ENCODE data around the gene AGAP2. TPM values are rescaled to one million over a fixed set of nuclear protein-coding genes. Genes with fewer than 3 reads are reported as not detected.

The AGAP2 gene
- total RNA-seq, 1 donor from 2014 or later, result 0.29 TPM

DNA sequence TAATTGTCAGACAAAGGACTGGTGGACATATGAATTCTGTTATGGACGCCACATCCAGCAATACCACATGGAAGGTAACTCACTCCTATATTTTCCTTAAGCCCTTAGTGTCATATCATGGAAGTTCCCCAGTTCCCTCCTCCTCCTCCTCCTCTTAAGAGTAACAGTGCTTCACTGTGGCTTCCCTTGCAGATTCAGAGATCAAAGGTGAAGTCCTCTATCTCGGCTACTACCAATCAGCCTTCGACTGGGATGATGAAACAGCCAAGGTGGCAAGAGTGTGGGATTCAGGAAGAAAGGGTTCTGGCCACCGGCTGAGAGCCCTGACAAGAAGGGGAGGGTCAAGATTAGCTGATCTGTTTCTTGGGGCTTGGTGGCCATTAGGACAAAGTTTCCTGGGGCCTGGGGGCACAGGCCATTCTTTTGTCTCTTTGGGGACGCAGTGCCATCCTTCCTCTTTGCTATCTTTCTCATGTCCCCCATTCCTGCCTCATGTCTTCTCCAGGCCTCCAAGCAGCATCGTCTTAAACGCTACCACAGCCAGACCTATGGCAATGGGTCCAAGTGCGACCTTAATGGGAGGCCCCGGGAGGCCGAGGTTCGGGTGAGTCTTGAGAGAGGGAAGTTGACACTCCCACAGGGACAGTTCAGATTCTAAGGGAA is 42.6 kb downstream of the AGAP2 start:
- Mint-ChIP-seq H3K4me1 (ENCODE audit: low read depth) (no peaks in the 10 kb centered on the region), H3K27me3 (peaks cover 11% of the 10 kb centered on the region), H3K27ac (no peak overlapping the region), H3K36me3 (ENCODE audit: insufficient read depth) (peaks cover 30% of the 10 kb centered on the region), H3K4me3 (ENCODE audit: low read depth) (no peak overlapping the region), H3K9me3 (ENCODE audit: low read depth) (peaks cover 7% of the 10 kb centered on the region)
- no peak for DNase-seq (ENCODE audit: low spot score, unreplicated experiment)
- TF ChIP-seq CTCF (IDR thresholded peaks at IDR 0.05; ENCODE audit: unreplicated experiment), result no peak

DNA sequence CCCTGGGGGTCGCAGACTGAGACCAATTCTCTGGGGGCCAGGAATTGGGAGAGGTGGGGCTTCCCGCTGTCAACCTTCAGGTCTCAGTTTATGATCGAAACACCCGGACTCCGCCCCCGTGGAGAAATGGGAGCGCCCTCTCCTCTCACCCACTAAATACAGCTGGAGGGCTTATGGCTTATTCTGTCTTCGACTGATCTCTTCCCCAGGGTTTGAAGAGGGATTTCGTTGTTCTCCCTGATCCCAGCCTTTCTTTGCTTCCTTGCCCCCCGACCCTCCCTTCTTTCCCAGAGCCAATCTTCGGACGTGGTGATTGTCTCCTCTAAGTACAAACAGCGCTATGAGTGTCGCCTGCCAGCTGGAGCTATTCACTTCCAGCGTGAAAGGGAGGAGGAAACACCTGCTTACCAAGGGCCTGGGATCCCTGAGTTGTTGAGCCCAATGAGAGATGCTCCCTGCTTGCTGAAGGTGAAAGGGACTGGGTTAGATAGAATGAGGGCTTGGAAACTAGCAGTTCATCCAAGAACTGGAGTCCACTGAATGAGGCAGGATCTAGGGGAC is 44.0 kb downstream of the AGAP2 start:
- Mint-ChIP-seq H3K27ac (no peak overlapping the region), H3K27me3 (peaks cover 20% of the 10 kb centered on the region), H3K36me3 (ENCODE audit: insufficient read depth) (peaks cover 23% of the 10 kb centered on the region), H3K4me1 (ENCODE audit: low read depth) (no peaks in the 10 kb centered on the region), H3K9me3 (ENCODE audit: low read depth) (peaks cover 7% of the 10 kb centered on the region), H3K4me3 (ENCODE audit: low read depth) (no peak overlapping the region)
- no peak for DNase-seq (ENCODE audit: low spot score, unreplicated experiment)
- TF ChIP-seq CTCF (IDR thresholded peaks at IDR 0.05; ENCODE audit: unreplicated experiment), result no peak

GRCh38 chr12:57693659-57694458 is 44.7 kb downstream of the AGAP2 start, which contains the start of gene OS9:
OS9 (plus strand) TSS chr12:57694132; CDS start chr12:57694162, 30 bp downstream.
- TF ChIP-seq CTCF (IDR thresholded peaks at IDR 0.05; ENCODE audit: unreplicated experiment), result peak; percentile 66
- peaks cover 7% of the 10 kb centered on the region for H3K9me3 Mint-ChIP-seq (ENCODE audit: low read depth)
- no peaks in the 10 kb centered on the region for H3K4me1 Mint-ChIP-seq (ENCODE audit: low read depth)
- H3K27ac Mint-ChIP-seq, result no peak within 1 kb of the TSS
- peaks cover 18% of the 10 kb centered on the region for H3K36me3 Mint-ChIP-seq (ENCODE audit: insufficient read depth)
- peaks cover 24% of the 10 kb centered on the region for H3K27me3 Mint-ChIP-seq
- DNase-seq (ENCODE audit: low spot score, unreplicated experiment), result peak; percentile 82
- no peak within 1 kb of the TSS for H3K4me3 Mint-ChIP-seq (ENCODE audit: low read depth)

DNA sequence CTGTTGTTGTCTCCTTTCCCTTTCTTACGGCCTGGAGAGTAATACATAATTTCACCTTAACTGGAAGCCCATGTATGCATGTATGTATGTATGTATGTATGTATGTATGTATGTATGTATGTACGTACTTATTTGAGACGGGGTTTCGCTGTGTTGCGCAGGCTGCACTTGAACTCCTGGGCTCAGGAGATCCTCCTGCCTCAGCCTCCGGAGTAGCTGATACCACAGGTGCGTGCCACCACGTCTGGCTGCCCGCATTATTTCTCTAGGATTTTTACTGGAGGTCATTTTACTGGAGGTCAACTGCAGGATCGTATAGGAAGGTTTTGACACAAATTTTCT is 45.3 kb downstream of the AGAP2 start:
- H3K27ac Mint-ChIP-seq, result no peak overlapping the region
- H3K27me3 Mint-ChIP-seq, result peaks cover 30% of the 10 kb centered on the region
- TF ChIP-seq CTCF (IDR thresholded peaks at IDR 0.05; ENCODE audit: unreplicated experiment), result no peak
- no peaks in the 10 kb centered on the region for H3K4me1 Mint-ChIP-seq (ENCODE audit: low read depth)
- H3K9me3 Mint-ChIP-seq (ENCODE audit: low read depth), result peaks cover 7% of the 10 kb centered on the region
- H3K4me3 Mint-ChIP-seq (ENCODE audit: low read depth), result no peak overlapping the region
- peaks cover 16% of the 10 kb centered on the region for H3K36me3 Mint-ChIP-seq (ENCODE audit: insufficient read depth)
- no peak for DNase-seq (ENCODE audit: low spot score, unreplicated experiment)

DNA sequence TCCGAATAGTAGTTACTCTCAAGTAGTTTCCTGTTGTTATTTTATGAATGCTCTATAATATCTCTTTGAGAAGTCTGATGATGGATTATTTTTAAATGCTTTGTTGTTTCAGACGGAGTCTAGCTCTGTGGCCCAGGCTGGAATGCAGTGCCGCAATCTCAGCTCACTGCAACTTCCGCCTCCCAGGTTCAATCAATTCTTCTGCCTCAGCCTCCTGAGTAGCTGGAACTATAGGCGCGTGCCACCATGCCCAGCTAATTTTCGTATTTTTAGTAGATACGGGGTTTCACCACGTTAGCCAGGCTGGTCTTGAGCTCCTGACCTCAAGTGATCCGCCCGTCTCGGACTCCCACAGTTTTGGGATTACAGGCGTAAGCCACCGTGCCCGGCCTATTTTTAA is 46.0 kb downstream of the AGAP2 start:
- Mint-ChIP-seq H3K4me1 (ENCODE audit: low read depth) (no peaks in the 10 kb centered on the region), H3K36me3 (ENCODE audit: insufficient read depth) (peaks cover 15% of the 10 kb centered on the region), H3K4me3 (ENCODE audit: low read depth) (no peak overlapping the region), H3K9me3 (ENCODE audit: low read depth) (peaks cover 7% of the 10 kb centered on the region), H3K27ac (no peak overlapping the region), H3K27me3 (peaks cover 34% of the 10 kb centered on the region)
- DNase-seq (ENCODE audit: low spot score, unreplicated experiment), result no peak
- no peak for TF ChIP-seq CTCF (IDR thresholded peaks at IDR 0.05; ENCODE audit: unreplicated experiment)

Measured in progenitor cell of endocrine pancreas (in vitro differentiated cells).